ENCODE data around the gene HMCN2.

DNA sequence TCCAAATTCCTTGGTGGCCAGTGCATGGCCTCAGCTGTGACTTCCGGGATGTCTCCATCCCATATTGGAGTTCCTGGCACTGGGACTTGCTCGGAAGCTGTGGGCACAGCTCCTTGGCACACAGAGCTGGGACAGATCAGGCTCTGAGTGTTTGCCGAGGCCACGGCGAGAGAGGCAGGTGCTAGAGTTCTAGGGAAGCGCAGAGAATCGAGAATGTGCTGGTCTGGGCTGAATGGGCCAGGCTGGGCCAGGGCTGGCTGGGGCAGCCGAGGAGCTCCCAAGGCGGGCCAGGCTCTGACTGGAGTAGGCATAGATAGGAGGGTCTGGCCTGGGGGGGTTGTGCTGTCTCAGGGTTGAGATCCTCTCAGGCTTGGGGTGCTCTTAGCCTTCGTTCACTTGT, 45.4 kb downstream of the HMCN2 start:
- TF ChIP-seq, protein P1, sequence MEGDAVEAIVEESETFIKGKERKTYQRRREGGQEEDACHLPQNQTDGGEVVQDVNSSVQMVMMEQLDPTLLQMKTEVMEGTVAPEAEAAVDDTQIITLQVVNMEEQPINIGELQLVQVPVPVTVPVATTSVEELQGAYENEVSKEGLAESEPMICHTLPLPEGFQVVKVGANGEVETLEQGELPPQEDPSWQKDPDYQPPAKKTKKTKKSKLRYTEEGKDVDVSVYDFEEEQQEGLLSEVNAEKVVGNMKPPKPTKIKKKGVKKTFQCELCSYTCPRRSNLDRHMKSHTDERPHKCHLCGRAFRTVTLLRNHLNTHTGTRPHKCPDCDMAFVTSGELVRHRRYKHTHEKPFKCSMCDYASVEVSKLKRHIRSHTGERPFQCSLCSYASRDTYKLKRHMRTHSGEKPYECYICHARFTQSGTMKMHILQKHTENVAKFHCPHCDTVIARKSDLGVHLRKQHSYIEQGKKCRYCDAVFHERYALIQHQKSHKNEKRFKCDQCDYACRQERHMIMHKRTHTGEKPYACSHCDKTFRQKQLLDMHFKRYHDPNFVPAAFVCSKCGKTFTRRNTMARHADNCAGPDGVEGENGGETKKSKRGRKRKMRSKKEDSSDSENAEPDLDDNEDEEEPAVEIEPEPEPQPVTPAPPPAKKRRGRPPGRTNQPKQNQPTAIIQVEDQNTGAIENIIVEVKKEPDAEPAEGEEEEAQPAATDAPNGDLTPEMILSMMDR (IDR thresholded peaks at IDR 0.05), result no peak
- TF ChIP-seq EP300 (IDR thresholded peaks at IDR 0.05) (no peak), POLR2A (IDR thresholded peaks at IDR 0.05) (no peak)

Data from ovary (tissue), 3 donors.